PC-3 (cell line): ENCODE measurements around the gene VSTM2L. TPM values are rescaled to one million over a fixed set of nuclear protein-coding genes. Genes with fewer than 3 reads are reported as not detected.

ENCODE experiments used
- ATAC-seq: fragments of 200-7000 bp; cut with Tn5 transposase; 2 replicates; pipeline ENCODE4 v1.9.1; 2020; ENCODE audit warnings: mild to moderate bottlenecking, moderate library complexity
- BruUV-seq: library from RNA; stranded (reverse); fragments of 400-500 nt; replicated peaks from 2 replicates; lab custom pipeline; 2021; lab: Mats Ljungman, UMichigan
- CTCF ChIA-PET: fragments of 300-600 bp; sonication (Branson Sonifier 250); formaldehyde crosslinking; loops from one replicate; lab custom pipeline; 2022; ENCODE audit warnings: antibody characterized with exemption; lab: Charles Lee
- POLR2A ChIA-PET: fragments of 300-600 bp; sonication (Branson Sonifier 250); formaldehyde crosslinking; loops from one replicate; lab custom pipeline; 2022; ENCODE audit warnings: antibody characterized with exemption; ENCODE audit not compliant: unreplicated experiment; lab: Charles Lee
- DNase-seq: peaks from one replicate; pipeline ENCODE4 v3.0.0-alpha.2; 2015
- H2AFZ ChIP-seq: fragments of 300-600 bp; sonication (generic); 2 replicates; pipeline ENCODE4 v1.6.0; 2016; ENCODE audit warnings: antibody characterized with exemption, low read length
- H3F3A ChIP-seq: fragments of 300-600 bp; sonication (generic); one replicate; pipeline ENCODE4 v1.6.0; 2017; ENCODE audit warnings: antibody characterized with exemption, low read length, control low read depth, mild to moderate bottlenecking; ENCODE audit not compliant: unreplicated experiment
- H3K27ac ChIP-seq: fragments of 300-600 bp; sonication (generic); 2 replicates; pipeline ENCODE4 v1.5.1; 2016; ENCODE audit warnings: mild to moderate bottlenecking, low read length
- H3K27me3 ChIP-seq: fragments of 300-600 bp; sonication (generic); 2 replicates; pipeline ENCODE4 v1.6.1; 2016; ENCODE audit warnings: low read length, mixed read lengths
- H3K36me3 ChIP-seq: fragments of 300-600 bp; sonication (generic); 2 replicates; pipeline ENCODE4 v1.6.1; 2016; ENCODE audit warnings: low read depth, mixed run types, low read length, mixed read lengths
- H3K4me1 ChIP-seq: fragments of 300-600 bp; sonication (generic); 2 replicates; pipeline ENCODE4 v1.5.1; 2016; ENCODE audit warnings: low read length; ENCODE audit not compliant: insufficient read depth
- H3K4me2 ChIP-seq: fragments of 300-600 bp; sonication (generic); 2 replicates; pipeline ENCODE4 v1.6.0; 2016; ENCODE audit warnings: low read length
- H3K4me3 ChIP-seq: fragments of 300-600 bp; sonication (generic); 2 replicates; pipeline ENCODE4 v1.5.1; 2016; ENCODE audit warnings: mild to moderate bottlenecking, low read length, mixed read lengths
- H3K79me2 ChIP-seq: fragments of 300-600 bp; sonication (generic); 2 replicates; pipeline ENCODE4 v1.6.1; 2017; ENCODE audit warnings: low read length, mixed read lengths
- H3K9ac ChIP-seq: fragments of 300-600 bp; sonication (generic); 2 replicates; pipeline ENCODE4 v1.6.0; 2016; ENCODE audit warnings: mild to moderate bottlenecking, low read length
- H3K9me2 ChIP-seq: fragments of 300-600 bp; sonication (generic); replicated peaks from 2 replicates; pipeline ENCODE4 v1.6.1; 2016; ENCODE audit warnings: mixed run types, low read length, mixed read lengths
- H3K9me3 ChIP-seq: fragments of 300-600 bp; sonication (generic); 2 replicates; pipeline ENCODE4 v1.6.1; 2016; ENCODE audit warnings: low read length, mixed read lengths
- H4K20me1 ChIP-seq: fragments of 300-600 bp; sonication (generic); 2 replicates; pipeline ENCODE4 v1.6.1; 2016; ENCODE audit warnings: low read length, mixed read lengths
- EZH2 ChIP-seq: fragments of 300-600 bp; sonication (generic); IDR thresholded peaks from one replicate; pipeline ENCODE4 v1.6.1; 2017; ENCODE audit warnings: antibody characterized with exemption, mild to moderate bottlenecking, low read length; ENCODE audit not compliant: unreplicated experiment
- EZH2phosphoT487 ChIP-seq: fragments of 300-600 bp; sonication (generic); IDR thresholded peaks from 2 replicates; pipeline ENCODE4 v1.6.1; 2018; ENCODE audit warnings: mild to moderate bottlenecking, antibody characterized with exemption, low read length, borderline replicate concordance
- intact Hi-C: fragments of 100-400 bp; cut with micrococcal nuclease; formaldehyde crosslinking; loops from 2 replicates; pipeline ENCODE4 v1.9.0; 2023
- total RNA-seq: library from RNA; depleted of rRNA; stranded (reverse); fragments of >200 nt; gene quantifications from 2 replicates; pipeline ENCODE4 v1.2.3, GENCODE V29; 2014
- TF ChIP-seq, protein P1 (sequence below): fragments of 300-600 bp; sonication (generic); conservative IDR thresholded peaks from 2 replicates; pipeline ENCODE4 v1.5.1; 2017; ENCODE audit warnings: antibody characterized with exemption, low read depth, mild to moderate bottlenecking, low read length

Gene VSTM2L
- total RNA-seq, 1 experiment from 2014 or later: 45.8 TPM

DNA sequence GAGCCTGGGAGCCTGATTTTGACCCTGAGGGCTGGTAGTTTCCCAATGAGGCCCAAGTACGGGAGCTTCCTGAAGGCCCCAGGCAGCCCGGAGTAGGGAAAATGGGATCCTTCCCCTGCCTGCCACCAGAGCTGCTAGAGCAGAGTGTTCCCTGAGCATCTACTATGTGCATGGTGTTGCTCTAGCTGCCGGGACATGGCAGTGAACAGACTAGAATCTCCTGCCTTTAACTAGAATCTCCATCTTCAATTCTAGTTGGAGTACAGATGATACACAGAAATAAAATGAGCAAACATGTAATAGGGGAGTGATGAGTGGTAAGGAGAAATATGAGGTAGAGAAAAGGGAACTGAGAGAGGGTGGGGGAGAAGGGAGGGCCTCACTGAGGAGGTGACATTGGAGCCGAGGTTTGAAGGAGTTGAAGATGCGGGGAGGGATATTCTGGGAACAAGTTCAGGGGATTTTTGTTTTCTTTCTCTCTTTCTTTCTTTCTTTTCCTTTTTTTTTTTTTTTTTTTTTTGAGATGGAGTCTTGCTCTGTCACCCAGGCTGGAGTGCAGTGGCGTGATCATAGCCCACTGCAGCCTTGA lies 18.5 kb downstream of the VSTM2L start:
- POLR2A ChIA-PET: no interaction called here
- H3K27me3 ChIP-seq: no peaks in the 10 kb centered on the region
- ATAC-seq (no peak), DNase-seq (no peak)
- H3K9ac ChIP-seq: no peak overlapping the region
- intact Hi-C loops: no loop called here
- H3K36me3 ChIP-seq: no peaks in the 10 kb centered on the region
- TF ChIP-seq, protein P1, sequence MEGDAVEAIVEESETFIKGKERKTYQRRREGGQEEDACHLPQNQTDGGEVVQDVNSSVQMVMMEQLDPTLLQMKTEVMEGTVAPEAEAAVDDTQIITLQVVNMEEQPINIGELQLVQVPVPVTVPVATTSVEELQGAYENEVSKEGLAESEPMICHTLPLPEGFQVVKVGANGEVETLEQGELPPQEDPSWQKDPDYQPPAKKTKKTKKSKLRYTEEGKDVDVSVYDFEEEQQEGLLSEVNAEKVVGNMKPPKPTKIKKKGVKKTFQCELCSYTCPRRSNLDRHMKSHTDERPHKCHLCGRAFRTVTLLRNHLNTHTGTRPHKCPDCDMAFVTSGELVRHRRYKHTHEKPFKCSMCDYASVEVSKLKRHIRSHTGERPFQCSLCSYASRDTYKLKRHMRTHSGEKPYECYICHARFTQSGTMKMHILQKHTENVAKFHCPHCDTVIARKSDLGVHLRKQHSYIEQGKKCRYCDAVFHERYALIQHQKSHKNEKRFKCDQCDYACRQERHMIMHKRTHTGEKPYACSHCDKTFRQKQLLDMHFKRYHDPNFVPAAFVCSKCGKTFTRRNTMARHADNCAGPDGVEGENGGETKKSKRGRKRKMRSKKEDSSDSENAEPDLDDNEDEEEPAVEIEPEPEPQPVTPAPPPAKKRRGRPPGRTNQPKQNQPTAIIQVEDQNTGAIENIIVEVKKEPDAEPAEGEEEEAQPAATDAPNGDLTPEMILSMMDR: no peak
- no peak for TF ChIP-seq EZH2phosphoT487
- TF ChIP-seq EZH2: no peak
- no peak overlapping the region for H3K27ac ChIP-seq
- no peak overlapping the region for H3K4me2 ChIP-seq
- H3K79me2 ChIP-seq: no peaks in the 10 kb centered on the region
- H3K9me2 ChIP-seq: no peaks in the 10 kb centered on the region
- H3K4me3 ChIP-seq: no peak overlapping the region
- H2AFZ ChIP-seq: no peak overlapping the region
- no peaks in the 10 kb centered on the region for H4K20me1 ChIP-seq
- H3K4me1 ChIP-seq: no peaks in the 10 kb centered on the region
- H3F3A ChIP-seq: no peaks in the 10 kb centered on the region
- no peaks in the 10 kb centered on the region for H3K9me3 ChIP-seq
- CTCF ChIA-PET: no interaction called here
- no TSS peak for BruUV-seq

DNA sequence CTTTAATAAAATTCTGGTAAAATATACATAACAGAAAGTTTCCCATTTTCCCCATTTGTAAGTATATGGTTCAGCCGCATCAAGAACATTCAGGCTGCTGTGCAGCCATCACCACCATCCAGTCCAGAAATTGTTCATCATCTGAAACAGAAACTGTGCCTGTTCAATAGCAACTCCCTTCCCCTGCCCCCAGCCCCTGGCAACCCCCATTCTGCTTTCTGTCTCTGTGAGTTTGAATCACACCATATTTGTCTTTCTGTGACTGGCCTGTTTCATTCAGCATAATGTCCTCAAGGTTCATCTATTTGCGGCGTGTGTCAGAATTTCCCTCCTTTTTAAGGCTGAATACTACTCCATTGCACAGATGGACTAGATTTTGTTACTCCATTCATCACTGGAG lies 19.1 kb downstream of the VSTM2L start:
- Histone ChIP-seq H2AFZ (no peak overlapping the region), H3K9me3 (no peaks in the 10 kb centered on the region), H3K4me1 (no peaks in the 10 kb centered on the region), H3K36me3 (no peaks in the 10 kb centered on the region), H3K79me2 (no peaks in the 10 kb centered on the region), H3K27me3 (no peaks in the 10 kb centered on the region), H3K9ac (no peak overlapping the region), H3K9me2 (no peaks in the 10 kb centered on the region), H3K4me2 (no peak overlapping the region), H4K20me1 (no peaks in the 10 kb centered on the region), H3K27ac (no peak overlapping the region), H3K4me3 (no peak overlapping the region), H3F3A (no peaks in the 10 kb centered on the region)
- intact Hi-C loops: no loop called here
- no peak for ATAC-seq
- no TSS peak for BruUV-seq
- CTCF ChIA-PET: no interaction called here
- TF ChIP-seq EZH2 (no peak), EZH2phosphoT487 (no peak)
- TF ChIP-seq, protein P1: no peak
- POLR2A ChIA-PET: no interaction called here
- DNase-seq: no peak

DNA sequence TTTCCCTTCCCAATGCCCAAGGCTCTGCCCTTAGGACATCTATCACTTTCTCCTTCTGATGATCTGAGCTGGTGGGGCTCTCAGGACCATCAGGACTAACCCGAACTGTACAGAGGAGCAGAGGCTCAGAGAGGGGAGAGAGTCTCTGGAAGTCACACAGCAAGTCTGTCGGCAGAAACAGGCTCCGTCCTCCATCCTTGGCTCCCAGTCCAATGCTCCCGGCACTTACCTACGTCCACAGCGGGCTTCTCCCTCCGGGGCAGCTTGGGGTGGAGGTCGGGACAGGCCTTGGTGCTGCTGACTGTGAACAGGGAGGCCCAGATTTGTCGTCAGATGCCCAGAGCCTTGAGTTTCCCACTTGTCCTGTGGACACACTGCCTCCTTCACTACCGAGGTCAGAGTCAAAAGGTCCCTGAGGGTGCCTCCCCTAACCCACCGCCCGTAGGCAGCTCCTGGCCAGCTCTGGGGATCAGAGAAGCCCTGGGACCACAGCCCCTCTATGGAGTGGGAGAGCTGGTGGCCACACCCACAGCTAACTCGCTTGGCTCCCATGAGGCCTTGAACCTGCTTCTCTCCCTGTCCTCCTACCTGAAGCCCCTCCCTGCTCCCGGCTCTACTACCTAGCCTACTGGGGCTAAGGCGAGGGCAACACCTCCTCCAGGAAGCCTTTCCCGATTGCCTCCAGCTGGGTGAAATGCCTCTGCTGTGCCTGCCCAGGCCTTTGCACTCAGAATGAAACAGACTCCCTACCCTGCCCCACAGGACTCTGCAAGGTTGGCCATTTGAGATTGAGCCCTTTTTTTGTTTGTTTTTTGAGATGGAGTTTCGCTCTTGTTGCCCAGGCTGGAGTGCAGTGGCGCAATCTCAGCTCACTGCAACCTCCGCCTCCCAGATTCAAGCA lies 22.6 kb downstream of the VSTM2L start:
- ChIA-PET POLR2A (no interaction called here), CTCF (no interaction called here)
- H3K4me3 ChIP-seq: no peak overlapping the region
- H3K9me3 ChIP-seq: no peaks in the 10 kb centered on the region
- no peak overlapping the region for H3K4me2 ChIP-seq
- H3K4me1 ChIP-seq: no peaks in the 10 kb centered on the region
- H3K27ac ChIP-seq: no peak overlapping the region
- intact Hi-C loops: no loop called here
- no peaks in the 10 kb centered on the region for H3K79me2 ChIP-seq
- H3K36me3 ChIP-seq: no peaks in the 10 kb centered on the region
- no peaks in the 10 kb centered on the region for H3K27me3 ChIP-seq
- TF ChIP-seq EZH2: no peak
- TF ChIP-seq, protein P1: no peak
- no peak for TF ChIP-seq EZH2phosphoT487
- H3K9ac ChIP-seq: no peak overlapping the region
- H4K20me1 ChIP-seq: no peaks in the 10 kb centered on the region
- H3K9me2 ChIP-seq: no peaks in the 10 kb centered on the region
- H3F3A ChIP-seq: no peaks in the 10 kb centered on the region
- no peak for DNase-seq
- no peak for ATAC-seq
- no TSS peak for BruUV-seq
- no peak overlapping the region for H2AFZ ChIP-seq
